Stimulated activated CD8-positive, alpha-beta memory T cell treated with anti-CD3 and anti-CD28 coated beads, Interleukin-15, amount 100 ng/mL, for 48 hours (primary cell): ENCODE measurements around the gene TBC1D17.
A peak's percentile ranks its signal among the peaks of the same experiment; 100 is the strongest.

ENCODE experiments used
- DNase-seq, 2 donors: peaks; one replicate each; pipeline ENCODE4 v3.0.0-alpha.2; 2020; ENCODE audit warnings: low read depth in 2 of 2

TBC1D17 gene

DNA sequence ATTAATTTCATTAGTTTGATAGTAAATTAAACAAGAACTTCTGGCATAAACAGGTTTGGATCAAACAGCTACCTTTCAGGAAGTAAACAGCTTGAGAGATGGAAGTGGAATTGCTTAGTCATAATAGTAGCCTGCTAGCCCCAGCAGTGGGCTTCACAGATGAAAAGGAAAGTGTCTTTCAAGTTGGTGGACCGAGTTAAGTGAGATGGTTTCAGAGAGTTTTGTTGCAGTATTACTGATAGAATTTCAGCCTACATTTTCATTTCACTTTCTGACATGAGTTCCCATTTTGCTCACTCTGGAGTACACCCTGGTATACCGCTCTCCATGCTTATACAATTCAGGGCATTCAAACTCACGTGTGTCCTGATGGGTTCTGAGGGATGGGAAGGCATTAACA is 28.6 kb upstream of the TBC1D17 start:
- no peak for DNase-seq

DNA sequence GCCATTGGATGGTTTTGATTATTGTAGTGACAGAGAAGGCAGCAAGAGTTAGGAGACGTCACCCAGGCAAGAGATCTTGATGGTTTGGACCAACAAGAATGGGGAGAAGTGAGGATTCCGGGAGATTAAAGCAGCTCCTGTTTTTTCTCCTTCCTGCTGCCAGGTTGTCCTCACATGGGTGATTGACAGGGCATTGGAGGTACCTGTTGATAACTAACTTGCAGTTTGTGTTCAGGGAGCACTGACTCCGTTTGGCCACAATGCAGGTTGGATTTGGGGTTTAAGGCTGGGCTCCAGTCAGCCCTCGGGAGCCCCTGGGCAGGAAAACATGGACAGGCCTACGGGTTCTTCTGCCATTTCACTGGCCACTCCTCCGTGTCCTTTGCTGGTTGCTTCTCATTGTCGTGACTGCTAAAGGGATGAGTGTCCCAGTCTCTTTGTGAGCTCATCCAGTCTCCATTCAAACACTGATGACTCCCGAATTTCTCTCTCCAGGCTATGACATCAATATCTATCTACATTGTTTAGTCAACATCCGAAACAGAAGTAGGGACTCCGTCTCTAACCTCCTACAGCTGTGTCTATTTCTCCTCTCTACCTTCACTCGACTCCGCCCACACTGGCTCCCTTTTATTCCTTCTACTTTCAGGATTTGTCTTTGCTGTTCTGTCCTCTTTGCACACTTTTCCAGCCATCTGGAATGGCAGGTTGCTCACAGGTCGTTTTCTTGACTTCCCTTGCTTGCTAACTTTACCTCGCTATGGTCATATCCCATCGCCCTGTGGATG is 27.9 kb upstream of the TBC1D17 start:
- DNase-seq: no peak

DNA sequence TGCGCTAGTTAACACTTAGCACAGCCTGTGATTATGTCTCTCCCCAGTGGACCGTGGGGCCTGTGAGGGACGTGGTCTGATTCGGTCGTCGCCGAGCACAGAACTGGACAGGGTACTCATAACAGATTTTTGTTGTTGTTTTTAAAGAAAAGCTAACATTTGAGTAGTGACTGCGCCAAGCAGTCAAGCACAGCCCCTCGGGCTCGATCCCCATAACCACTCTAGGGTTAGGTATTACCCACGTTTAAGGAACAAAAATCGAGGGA is 27.3 kb upstream of the TBC1D17 start:
- no peak for DNase-seq

DNA sequence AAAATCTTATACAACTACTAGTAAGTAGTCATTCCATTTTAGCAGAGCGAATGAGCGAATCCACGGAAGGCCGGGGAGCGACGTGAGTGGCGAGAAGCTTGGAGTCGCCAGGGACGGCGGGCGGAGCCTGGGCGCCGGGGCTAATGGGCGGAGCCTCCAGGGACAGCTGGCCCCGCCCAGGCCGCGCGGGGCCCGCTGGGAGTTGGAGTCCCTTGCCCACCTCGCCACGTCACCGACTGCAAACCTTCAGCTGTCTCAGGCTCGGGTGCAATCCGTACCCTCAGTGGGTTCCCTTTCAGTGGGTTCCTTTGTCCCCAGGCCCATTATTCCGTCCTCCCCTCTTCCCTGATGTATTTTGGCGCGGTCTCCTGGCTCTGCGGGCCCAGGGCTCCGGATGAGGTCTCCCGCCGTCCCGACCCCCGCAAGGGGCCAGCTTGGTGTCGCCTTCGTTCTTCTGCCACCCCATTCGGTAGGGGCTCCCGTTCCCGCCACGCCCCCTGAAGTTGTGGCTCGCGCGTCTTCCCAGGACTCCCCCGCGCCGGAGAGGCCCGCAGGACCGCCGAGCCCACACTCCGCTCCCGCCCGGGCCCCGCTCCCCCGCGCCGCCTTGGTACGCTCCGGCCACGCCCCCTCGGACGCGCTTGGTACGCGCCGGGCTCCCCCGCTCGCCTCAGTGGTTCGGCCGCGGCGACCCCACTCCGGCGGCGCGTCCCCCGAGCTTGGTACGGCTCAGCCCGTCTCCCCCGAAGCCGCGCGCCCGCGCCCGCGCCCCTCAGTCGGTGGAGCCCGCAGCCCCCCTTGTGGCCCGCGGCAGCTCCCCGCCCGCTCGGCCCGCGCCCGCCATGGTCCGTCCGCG is 26.8 kb upstream of the TBC1D17 start, which contains the start of gene PTOV1:
PTOV1 (plus strand) TSS at position 673 of the 856 bp plus-strand sequence.
- DNase-seq: peak; percentile 76 to 85

DNA sequence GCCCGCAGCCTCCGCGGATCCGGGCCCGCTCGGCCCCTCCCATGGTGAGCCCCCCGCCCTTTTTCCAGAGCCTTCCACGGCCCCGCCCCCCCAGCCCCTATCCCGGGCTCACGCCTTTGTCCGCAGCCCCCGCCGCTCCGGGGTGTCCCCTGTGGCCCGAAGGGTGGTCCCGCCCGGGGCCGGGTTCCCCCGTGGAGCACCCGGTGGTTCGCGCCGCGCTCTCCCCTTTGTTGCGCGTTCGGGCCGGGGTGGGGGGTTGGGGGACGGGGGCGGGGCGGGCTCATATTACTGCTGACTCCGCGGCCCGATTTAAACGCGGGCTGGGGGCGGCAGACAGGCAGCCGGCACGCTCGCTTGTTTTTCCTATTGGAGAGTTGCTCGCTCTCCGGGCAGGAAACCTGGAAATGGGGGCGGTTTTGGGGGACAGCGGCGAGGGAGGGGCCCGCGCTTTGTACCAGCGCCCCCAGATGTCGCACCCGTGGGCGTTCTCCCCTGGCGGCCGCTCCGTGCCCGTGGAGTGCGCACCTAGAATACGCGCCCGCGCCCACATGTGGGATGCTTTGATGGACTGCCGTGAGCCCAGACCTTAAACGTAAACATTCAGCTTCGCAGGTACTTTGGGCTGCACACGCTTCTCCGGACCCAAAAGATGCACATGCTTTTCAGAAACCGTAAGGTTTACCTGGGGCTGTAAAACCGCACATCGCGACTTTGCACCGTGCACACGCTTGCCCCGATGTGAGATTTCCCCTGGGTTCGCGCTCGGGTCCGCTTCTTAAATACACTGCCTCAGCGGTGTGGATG is 25.8 kb upstream of the TBC1D17 start:
- DNase-seq: no peak

DNA sequence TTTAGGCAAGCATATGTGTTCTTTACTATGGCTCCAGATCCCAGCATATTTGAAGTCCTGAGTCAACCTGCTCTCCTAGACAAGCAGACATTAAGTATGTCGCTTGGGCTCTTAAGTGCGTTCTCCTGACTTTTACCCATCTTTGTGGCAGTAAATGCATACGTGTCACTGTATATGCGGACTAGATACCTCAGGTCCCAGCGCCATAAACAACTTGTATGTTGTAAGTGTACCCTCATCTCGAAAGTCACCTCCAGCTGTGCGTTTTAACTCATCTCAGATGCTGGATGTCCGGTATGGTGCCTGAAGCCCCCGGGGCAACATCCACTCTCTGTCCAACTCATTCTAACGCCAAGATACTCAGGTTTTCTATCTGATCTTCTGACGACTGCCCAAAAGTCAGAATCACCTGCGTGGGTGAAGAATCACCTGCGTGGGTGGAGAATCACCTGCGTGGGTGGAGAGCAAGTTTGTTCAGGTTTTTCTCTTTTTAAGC is 24.8 kb upstream of the TBC1D17 start:
- no peak for DNase-seq

DNA sequence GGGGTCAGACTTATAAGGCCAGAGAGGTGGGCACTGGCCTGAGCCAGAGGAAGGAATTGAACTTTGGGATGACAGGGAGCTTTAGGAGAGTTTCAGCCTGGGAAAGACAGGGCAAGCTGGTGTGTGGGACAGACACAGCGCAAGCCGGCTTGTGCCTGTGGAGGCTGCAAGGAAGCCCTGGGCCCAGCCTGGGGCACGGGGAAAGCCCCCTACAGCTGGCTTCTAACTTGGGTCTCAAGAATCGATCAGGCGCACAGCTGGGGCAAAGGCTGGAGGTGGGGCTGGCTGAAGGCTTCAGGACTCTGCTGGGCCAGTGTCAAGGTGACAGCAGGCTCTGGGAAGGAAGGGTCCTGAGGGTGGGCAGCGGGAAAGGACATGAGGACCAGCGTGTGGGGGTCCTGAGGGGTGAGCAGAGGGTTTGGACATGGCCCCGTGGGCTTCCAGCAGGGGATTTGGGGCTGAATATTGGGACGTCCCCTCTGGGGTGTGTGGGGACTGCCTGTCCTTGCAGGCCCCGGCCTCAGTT is 23.6 kb upstream of the TBC1D17 start:
- no peak for DNase-seq

DNA sequence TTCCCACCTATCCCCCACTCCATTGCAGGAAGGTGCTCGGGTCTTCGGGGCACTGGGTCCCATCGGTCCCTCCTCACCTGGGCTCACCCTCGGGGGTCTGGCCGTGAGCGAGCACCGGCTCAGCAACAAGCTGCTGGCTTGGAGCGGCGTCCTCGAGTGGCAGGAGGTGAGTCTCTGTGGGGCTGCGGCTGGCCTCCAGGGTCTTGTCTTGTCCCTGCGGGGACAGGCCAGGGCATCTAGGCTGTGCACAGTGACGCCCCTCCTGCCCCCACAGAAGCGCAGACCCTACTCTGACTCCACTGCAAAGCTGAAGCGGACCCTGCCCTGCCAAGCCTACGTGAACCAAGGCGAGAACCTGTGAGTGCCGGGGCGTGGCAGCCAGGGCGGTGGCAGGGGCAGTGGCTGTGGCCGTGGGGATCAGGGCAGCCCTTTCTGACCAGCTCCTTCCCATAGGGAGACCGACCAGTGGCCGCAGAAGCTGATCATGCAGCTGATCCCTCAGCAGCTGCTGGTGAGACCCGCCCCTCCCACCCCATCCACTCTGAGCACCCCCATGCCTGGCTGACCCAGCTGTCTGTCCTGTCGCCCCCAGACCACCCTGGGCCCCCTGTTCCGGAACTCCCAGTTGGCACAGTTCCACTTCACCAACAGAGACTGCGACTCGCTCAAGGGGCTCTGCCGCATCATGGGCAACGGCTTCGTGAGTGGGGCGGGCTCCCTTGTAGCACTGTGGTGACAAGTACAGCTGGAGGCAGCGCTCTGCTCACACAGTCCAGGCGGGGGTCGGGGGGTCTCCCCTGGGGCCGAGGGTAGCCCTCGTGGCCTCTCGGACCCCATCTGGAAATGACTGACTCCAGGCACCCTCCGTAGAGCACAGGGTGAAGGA is 22.9 kb upstream of the TBC1D17 start:
- DNase-seq: no peak

DNA sequence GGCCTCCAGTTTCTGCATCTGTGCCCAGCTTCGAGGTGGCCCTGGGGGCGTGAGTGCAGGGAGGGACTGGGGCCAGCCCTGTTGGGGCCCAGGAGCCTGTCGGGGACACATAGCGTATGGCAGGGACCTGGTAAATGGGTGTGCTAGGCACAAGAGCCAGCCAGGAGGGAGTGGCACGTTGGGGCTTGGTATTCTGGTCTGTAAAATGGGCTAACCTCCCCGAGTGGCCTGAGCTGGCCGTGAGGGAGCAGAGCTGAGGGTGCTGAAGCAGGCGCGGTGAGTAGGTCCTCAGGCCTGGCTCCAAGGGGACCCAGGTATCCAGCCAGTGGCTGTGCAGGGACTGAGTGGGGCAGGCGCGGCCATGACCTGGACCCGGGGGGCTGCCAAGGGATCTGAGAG is 22.2 kb upstream of the TBC1D17 start:
- DNase-seq: no peak

DNA sequence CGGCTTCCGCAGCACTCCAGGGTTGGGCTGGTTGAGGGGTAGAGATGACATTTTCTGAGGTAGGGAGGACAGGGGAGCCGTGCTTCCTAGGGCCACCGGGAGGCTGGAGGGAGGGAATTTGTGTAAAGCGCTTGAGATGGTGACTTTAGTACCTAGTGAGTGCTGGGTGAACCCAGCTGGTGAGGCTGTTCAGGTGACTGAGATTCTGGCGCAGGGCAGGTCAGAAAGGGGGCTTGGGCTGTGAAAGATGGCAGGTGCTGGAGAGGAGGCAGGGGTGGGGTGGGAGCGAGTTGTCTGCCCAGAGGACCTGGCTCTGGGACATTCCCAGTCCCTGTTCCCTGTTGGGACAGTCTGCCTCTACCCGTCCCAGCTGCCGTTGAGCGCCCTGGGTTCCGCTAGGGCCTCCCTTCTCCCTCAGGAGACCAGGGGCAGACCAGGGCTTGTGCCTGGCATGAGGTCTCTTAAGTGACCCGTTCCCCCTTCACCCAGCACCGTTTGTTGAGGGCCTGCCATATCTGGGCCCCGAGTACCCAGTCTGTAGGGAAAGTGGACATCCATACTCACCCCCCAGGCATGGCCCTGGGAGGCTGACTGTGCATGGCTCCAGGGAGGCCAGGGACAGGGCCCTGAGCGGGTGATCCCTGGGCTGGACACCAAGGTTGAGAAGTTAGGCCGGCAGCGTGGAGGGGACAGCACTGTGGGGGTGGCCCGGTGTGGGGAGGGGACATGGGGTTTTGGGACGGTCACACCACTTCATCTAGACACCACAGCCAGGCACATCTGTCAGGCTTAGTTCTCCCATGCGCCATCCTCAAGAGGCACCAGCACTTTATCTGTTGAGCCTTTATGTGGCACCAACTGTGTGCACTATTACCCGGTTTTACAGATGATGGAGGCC is 21.6 kb upstream of the TBC1D17 start:
- no peak for DNase-seq

DNA sequence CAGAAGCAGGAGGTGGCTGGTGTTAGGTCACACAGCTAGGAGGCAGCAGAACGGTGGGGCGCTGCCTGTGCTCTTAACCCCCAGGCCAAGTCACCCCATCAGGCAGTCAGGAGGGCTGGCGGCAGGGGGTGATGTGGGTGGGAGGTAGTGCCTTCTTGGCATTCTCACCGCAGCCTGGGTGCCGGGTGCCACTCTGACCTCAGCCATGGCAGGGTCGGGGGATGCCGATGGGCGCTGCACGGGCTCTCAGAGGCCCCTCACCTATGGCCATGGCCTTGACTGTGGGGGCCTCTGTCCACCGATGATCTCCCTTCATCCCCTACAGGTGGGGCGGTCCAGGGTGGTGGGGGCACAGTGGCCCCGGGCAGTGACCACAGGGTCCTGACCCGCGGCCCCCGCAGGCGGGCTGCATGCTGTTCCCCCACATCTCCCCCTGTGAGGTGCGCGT is 20.9 kb upstream of the TBC1D17 start:
- no peak for DNase-seq

DNA sequence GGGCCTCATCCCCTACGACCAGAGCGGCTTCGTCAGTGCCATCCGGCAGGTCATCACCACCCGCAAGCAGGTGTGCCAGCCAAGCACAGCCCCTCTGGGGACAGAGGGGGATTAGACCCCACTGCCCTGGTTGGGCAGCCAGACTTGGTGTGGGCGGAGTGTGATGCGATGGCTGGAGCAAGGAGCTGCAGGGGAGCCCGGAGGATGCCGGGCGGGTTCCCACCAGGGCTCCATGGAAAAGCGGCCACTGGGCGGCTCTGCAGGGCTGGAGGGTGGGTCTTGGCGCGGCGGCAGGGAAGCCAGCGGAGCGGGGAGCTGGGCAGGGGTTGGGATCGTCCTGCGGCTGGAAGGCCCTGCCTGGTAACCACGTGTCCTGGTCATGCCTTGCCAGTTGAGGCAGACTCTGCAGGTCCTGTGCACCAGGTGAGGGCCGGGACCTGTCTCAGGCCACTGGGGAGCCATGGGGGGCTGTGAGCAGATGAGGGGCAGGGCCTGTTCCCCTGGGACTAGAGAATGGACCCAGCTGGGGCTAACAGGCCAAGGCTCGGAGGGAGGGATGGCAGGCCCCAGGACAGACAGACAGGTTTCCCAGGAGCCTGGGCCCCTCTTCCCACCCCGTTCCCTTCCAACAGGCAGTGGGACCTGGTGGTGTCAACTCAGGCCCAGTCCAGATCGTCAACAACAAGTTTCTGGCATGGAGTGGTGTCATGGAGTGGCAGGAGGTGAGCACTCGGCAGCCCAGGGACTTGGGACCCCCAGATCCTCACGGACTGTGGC is 20.3 kb upstream of the TBC1D17 start:
- DNase-seq: no peak

DNA sequence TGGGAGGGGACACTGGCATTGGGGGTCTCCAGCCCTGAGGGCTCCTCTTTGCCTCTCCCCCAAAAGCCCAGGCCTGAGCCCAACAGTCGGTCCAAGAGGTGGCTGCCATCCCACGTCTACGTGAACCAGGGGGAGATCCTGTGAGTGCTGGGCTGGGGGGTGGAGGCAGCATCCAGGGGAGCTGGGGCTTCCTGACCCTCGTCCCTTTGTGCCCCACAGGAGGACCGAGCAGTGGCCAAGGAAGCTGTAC is 19.7 kb upstream of the TBC1D17 start:
- no peak for DNase-seq

DNA sequence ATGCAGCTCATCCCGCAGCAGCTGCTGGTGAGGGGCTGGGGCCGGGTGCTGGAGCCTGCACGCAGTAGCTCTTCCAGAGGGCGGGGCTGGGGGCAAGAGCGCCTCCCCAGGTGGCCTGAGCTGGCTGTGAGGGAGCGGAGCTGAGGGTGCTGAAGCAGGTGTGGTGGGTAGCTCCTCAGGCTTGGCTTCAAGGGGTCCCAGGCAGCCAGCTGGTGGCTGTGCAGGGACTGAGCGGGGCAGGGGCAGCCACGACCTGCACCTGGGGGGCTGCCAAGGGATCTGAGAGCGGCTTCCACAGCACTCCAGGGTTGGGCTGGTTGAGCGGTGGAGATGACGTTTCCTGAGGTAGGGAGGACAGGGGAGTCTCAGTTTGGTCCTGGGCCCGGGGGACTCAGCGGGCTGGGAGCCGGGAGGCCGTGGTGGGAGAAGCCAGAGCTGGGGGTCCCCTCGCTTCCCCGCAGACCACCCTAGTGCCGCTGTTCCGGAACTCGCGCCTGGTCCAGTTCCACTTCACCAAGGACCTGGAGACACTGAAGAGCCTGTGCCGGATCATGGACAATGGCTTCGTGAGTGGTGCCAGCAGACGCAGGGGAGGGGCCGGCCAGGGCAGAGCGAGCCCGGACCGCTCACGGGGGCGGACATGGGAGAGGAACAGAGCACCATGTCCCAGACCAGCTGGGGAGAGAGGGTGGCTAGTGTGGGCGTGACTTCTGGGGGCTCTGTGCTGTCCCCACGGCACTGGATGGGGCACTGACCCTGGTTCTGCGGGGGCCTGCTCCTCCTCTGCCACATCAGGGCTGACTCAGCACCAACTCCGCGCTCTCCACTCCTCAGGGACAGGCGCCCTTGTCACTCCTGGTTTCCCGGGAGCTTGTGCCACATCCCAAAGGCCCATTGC is 19.2 kb upstream of the TBC1D17 start:
- DNase-seq: no peak

DNA sequence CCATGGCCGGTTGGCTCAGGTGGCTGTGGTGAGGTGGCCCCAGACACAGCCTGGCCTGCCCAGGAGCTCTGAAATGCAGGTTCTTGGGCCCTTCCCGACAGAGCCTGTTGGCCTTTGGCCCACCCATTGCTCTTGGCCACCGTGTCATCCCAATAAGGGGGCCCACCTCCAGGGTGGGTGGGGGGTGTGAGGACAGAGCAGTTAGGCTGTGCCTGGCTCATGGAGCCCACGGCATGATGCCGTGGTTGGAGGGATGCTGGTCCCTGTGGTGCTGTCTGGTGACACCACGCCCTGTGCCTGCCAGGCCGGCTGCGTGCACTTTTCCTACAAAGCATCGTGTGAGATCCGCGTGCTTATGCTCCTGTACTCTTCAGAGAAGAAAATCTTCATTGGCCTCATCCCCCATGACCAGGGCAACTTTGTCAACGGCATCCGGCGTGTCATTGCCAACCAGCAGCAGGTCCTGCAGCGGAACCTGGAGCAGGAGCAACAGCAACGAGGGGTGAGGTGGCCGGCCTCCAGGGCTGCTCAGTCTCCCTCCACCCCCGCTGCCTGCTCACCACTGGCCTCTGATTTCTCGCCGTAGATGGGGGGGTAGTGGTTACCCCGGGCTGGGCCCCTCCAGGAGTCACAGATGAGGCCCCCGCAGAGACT is 17.7 kb upstream of the TBC1D17 start:
- no peak for DNase-seq

DNA sequence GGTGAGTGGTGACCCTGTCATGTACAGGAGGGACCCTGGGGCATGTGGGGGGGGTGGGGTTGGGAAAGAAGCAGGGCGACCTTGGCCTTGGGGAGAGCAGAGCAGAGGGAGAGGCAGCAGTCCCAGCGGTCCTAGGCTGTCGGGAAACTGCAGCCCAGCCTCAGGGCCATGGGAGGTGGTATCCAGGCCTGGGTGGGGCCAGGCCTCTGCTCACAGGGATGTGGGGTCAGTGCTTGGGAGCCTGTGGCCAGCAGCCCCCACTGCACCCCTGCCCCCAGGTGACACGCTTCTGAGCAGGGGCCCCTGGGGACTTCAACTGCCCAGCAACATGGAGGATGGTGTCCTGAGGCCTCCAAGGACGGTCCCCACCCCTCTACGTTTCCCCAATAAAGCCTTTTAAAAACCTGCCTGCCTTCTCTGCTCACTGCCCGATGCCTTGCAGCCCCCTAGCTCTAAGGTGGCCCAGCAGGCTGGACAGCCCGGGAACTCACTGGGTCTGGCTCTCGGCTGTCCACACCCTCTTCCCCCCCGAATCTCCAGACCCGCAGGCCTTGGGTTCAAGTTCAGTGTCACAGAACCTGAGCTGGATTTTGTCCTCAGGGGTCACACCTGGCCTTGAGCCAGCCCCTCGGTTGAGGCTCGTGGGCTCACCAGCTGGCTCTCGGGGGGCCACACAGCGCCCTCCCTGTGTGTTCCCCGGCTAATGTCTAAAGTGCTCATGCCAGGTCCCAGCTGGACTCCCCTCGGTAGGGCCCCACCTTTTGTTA is 17.0 kb upstream of the TBC1D17 start:
- no peak for DNase-seq

DNA sequence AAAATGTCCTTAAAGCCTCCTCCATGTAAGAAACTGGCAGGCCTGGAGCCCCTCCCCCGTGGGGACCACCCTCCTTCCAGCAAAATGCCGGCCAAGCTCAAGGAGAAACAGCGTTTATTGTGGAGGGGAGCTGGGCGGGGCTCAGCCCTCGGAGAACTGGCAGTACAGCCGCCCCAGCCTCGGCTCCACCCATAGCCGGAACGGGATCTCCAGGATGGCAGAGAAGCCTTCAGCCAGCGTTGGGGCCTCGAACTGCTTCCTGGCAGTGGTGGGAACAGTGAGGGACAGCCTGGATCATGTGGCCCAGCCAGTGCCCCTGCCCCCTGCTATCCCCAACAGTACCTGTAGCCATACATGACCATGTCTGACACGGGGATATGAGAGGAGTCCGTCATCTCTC is 16.4 kb upstream of the TBC1D17 start:
- no peak for DNase-seq
